ENCODE measurements around the gene GPR152.

Gene GPR152

GRCh38 chr11:67464411-67465188, 12.1 kb upstream of the GPR152 start:
- peak; percentile 93 for DNase-seq

DNA sequence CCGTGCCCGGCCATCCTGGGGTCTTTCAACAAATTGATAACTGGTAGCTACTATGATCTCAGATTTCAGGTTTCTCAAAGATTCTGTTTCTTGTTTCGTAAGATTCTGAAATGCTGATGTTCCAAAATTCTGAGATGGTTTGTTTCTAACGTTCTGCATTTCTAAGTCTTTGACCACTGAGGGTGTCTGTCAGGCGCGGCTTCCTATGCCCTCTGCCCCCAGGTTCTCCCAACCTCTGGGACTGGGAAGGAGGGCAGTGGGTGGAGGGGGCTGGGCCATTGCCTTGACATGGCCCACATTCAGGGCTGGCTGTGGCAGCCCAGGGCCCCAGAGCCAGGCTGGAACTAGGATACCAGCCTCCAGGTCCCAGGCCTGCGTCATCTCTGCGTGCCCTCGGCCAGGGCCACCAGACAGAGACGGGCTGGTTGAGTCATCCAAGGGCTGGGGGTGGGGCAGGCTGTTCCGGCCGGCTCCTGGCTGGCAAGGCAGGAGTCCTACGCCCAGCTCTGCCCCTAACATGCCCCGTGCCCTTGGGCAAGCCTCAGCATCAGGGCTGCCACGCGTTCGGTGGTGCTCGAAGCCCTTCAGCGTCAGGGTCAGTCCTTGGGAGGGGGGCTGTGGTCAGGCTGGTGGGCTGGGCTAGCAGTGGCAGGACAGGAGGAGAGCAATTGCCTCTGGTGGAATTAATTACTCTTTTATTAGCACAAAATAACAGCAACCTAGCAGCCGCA, 11.3 kb upstream of the GPR152 start:
- DNase-seq, result peak; percentile 61

- DNase-seq, result no peak
Observed at GRCh38 chr11:67463186-67463585, 10.7 kb upstream of the GPR152 start.

DNA sequence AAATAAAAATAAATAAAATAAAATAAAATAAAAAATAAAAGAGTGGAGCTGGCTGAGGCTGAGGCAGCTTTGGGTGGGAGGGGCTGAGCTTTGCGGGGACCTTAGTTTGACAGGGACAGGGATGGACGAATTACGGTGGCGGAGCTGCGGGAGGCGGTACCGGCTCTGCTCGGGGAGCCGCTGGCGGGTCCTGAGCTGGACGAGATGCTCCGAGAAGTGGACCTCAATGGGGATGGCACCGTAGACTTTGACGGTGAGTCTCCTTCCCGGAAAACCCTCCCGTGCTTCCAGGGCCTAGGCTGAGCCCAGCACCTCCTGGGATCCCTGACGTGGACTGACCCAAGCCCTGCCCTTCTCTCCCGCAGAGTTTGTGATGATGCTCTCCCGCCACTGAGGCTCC, 5.7 kb upstream of the GPR152 start:
- DNase-seq, result no peak

DNA sequence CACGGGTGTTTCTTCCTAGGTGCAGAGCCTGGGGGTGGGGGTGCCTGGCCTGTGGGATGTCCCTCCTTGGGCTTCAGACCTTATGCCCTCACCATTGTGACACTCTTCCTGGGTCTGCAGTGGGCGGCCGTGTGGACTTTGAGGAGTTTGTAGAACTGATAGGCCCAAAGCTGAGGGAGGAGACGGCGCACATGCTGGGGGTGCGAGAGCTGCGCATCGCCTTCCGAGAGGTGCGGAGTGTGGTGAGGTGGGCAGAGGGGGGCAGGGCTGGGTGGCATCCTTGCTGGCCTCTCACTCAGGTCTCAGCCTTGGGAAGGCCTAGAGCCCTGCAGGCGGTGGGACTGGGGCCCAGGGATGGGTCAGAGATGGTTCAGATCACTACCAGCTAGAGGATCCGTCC, 4.9 kb upstream of the GPR152 start:
- DNase-seq, result no peak

DNA sequence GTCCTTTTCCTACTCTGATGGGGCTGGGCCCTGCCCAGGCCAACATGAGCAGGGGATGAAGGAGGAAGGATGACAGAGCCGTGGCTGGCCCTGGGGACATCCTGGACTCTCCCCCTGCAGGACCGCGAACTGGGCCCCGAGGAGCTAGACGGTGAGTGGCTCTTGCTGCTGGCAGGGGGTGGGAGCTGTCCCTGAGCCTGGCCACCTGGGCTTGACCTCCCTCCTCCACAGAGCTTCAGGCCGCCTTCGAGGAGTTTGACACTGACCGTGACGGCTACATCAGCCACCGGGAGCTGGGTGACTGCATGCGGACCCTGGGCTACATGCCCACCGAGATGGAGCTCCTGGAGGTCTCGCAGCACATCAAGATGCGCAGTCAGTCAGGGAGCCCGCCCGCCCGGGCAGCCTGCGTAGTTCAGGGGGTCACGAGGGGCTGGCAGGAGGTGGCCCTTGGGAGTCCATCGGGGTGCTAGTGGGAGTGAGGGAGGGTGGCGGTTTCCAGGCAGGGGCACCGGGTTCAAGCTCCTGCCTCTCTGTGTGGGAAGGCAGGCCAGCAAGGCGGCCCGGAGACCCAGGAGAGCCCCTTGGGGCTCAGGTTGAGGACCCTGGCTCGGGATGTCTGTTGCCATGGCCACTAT, 3.7 kb upstream of the GPR152 start:
- no peak for DNase-seq

DNA sequence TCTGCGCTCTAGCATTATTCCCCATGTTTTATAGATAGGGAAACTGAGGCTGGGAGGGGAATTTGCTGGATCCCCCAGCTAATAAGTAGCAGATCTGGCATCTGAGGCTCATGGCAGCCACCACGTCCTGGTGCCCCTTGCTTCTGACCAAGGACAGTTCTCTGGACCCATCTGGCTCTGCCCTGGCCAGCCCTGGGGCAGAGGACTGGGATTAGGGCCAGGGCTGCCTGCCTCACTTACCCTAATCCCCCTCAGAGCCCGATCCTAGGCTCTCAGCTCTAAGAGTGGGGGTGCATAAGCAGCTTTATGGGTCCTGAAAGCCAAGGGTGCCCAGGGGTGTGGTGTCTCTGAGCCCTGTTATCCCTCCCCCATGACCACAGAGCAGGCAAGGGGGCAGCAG, 2.5 kb upstream of the GPR152 start, which contains the start of gene CABP4:
Gene CABP4, plus strand, starts transcription at position 301 of the 400 bp plus-strand sequence. Its CDS starts 70 bp downstream, at position 371.
- DNase-seq, result no peak

- DNase-seq, result no peak
Observed at GRCh38 chr11:67453816-67454732, 1.5 kb upstream of the GPR152 start.

DNA sequence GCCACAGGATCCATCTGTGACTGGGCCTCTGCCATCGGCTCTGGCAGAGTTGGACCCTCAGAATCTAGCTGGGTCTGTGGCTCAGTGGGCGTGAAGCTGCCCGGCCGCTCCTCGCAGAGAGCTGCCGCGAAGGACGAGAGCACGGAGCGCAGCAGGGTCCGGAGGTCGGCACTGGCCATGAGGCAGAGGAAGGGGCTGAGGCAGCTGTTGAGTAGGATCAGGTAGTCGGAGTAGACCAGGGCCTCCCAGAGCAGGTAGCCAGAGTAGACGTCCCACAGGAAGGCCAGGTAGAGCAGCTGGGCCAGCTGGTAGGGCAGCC, 912 bp downstream of the GPR152 start:
- no peak for DNase-seq

GRCh38 chr11:67450796-67451657, 1.5 kb downstream of the GPR152 start:
- no peak for DNase-seq

DNA sequence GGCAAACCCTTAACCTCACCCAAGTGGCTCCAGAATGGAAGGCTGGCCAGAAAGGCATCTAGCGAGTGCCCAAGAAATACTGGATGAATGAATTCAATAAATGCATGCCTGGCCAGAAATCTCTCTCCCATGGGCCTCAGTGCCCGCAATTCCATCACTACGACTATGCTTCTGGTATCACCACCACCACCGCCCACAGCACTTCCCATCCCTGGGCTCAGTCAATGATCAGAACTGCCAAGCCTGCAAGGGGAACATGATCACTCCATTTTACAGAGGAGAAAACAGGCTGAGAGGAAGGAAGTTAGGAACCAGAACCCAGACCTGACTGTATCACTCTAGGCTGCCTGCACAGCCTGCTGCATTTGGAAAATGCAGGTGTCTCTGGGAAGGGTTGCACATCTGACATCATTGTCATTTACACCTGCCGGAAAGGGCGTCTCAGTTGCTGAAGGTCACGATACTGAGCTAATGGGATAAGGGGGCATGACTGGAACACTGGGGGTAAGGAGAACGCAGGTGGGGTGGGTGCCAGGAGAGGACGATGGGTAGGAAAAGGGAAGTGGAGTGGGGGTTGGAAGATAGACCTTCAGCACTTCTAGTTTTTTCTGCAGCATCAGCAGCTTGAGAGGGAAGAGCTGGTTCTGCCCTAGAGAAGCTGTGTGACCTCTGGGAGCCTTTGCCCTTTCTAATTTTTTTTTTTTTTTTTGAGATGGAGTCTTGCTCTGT, 3.2 kb downstream of the GPR152 start:
- no peak for DNase-seq

- no peak for DNase-seq
Observed at GRCh38 chr11:67448220-67448609, 4.3 kb downstream of the GPR152 start.

DNA sequence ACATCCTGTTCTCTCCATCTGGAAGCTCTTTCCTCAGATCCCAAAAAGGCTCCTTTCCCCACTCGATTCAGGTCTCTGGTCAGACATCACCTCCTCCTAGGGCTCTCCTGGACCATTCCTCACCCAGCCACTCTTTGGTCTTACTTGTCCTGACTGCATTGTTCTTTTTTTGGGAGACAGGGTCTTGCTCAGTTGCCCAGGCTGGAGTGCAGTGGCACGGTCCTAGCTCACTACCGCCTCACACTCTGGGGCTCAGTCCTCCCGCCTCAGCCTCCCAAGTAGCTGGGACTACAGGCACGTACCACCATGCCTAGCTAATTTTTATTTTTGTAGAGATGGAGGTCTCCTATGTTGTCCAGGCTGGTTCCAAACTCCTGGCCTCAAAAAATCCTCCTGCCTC, 7.0 kb downstream of the GPR152 start:
- DNase-seq, result no peak

DNA sequence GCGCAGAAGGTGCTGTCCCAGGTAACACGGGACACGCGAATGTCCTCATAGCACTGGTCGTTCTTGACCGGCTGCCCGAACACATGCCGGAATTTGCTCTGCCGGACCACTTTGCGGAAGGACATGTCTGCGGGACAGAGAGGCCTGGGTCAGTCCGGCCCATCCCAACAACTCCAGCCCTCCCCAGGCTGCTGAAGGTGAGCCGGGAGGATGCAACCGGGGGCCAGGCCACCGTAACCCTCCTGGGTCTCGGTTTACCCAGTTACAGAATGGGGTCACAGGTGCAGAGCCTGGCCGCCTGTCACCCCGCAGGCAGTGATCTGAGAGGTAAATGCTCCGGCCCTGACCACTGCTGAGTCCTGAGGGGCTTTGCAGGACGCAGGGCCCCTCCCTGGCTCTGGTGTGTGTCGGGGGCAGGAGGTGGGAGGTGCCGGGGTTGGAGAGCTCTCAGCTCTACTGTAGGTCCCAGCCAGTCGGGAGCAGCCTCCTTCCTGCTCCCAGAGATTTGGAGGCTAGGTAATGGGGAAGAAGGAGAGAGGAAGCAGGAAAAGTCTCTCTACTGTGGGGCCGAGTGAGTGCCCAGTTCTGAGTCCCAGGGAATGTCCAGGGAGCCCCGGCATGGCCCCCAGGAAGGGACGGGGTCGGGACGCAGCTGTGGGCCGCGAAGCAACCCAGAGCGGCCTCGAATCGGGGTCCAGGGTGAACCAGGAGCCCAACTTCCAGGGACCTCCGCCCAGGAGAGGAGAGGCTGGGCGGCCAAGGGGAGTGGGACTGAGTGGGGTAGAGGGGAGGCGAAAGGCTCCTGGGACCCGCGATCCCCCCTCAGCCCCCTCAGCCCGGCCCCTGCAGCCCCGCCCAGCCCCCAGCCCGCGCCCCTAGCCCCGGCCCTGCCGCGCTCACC, 9.8 kb downstream of the GPR152 start:
- DNase-seq, result no peak

DNA sequence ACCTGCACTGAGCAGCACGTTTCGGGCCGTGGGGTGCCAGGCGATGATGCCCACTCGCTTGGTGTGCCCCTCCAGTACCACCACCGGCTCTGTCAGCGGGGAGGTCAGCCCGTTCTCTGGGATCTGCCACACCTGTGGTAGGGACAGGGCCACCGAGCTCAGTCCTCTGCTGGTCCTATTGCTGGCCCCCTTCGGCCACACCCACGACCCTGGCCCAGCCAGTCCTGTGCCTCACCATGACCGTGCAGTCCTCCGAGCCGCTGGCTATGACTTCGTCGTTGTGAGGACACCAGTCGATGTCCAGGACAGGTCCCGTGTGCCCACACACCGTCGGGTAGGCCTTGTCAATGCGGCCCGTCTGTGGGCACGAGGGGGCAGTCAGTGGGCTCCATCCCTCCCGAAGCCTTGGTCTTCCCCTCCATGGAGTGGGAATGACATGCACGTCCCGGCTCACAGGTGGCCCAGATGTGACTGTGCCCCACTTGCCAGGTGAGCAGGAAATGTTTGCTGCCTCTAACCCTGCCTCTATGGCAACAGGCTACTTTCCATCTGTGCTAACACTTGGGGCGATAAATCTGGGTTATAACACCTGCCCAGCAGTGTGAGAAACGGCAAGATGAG, 10.7 kb downstream of the GPR152 start:
- DNase-seq, result no peak

- no peak for DNase-seq
Observed at GRCh38 chr11:67441098-67441563, 11.4 kb downstream of the GPR152 start.

GRCh38 chr11:67440229-67441097, 12.1 kb downstream of the GPR152 start:
- DNase-seq, result peak; percentile 72

Measured in activated CD8-positive, alpha-beta memory T cell treated with anti-CD3 and anti-CD28 coated beads for 24 hours (primary cell).